ENCODE data around the gene TPPP3.

DNA sequence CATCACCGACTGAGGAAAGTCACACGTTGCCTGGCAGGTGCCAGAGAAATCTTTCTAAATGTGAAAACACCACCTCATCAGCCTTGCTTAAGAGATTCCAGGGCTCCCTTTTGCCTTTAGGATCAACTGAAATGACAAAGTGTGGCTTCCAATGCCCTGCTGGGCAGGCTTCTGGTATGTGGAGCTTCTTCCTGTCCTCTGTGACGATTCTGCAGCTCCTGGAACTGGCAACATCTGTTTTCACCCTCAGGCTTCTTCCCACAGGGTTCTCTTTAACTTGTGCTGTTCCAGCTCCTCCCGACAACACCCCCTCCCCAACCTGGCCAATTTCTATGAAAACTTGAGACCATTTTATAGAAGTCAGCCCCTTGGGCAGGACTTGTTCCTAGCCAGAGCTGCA, 27.7 kb upstream of the TPPP3 start:
- TF ChIP-seq, protein P1, sequence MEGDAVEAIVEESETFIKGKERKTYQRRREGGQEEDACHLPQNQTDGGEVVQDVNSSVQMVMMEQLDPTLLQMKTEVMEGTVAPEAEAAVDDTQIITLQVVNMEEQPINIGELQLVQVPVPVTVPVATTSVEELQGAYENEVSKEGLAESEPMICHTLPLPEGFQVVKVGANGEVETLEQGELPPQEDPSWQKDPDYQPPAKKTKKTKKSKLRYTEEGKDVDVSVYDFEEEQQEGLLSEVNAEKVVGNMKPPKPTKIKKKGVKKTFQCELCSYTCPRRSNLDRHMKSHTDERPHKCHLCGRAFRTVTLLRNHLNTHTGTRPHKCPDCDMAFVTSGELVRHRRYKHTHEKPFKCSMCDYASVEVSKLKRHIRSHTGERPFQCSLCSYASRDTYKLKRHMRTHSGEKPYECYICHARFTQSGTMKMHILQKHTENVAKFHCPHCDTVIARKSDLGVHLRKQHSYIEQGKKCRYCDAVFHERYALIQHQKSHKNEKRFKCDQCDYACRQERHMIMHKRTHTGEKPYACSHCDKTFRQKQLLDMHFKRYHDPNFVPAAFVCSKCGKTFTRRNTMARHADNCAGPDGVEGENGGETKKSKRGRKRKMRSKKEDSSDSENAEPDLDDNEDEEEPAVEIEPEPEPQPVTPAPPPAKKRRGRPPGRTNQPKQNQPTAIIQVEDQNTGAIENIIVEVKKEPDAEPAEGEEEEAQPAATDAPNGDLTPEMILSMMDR (IDR thresholded peaks at IDR 0.05 in 4 of 5, conservative IDR thresholded peaks at IDR 0.05 in 1 of 5), result no peak
- no peak for TF ChIP-seq POLR2A (IDR thresholded peaks at IDR 0.05)

Data from gastrocnemius medialis (tissue), 4 donors.